Hepatocyte (in vitro differentiated cells): ENCODE results near the gene RPL35.

Source experiments
- EZH2phosphoT487 ChIP-seq: fragments of 200-600 bp; sonication (generic); IDR thresholded peaks from one replicate; pipeline ENCODE4 v1.6.1; 2018; ENCODE audit warnings: antibody characterized with exemption, mild to moderate bottlenecking, low read depth, moderate library complexity; ENCODE audit not compliant: unreplicated experiment, severe bottlenecking
- TF ChIP-seq, protein P1 (sequence below): fragments of 200-600 bp; sonication (generic); IDR thresholded peaks from 2 replicates; pipeline ENCODE4 v1.5.1; 2016; ENCODE audit warnings: antibody characterized with exemption, mild to moderate bottlenecking; ENCODE audit not compliant: poor library complexity

- no peak for TF ChIP-seq EZH2phosphoT487
- TF ChIP-seq, protein P1, sequence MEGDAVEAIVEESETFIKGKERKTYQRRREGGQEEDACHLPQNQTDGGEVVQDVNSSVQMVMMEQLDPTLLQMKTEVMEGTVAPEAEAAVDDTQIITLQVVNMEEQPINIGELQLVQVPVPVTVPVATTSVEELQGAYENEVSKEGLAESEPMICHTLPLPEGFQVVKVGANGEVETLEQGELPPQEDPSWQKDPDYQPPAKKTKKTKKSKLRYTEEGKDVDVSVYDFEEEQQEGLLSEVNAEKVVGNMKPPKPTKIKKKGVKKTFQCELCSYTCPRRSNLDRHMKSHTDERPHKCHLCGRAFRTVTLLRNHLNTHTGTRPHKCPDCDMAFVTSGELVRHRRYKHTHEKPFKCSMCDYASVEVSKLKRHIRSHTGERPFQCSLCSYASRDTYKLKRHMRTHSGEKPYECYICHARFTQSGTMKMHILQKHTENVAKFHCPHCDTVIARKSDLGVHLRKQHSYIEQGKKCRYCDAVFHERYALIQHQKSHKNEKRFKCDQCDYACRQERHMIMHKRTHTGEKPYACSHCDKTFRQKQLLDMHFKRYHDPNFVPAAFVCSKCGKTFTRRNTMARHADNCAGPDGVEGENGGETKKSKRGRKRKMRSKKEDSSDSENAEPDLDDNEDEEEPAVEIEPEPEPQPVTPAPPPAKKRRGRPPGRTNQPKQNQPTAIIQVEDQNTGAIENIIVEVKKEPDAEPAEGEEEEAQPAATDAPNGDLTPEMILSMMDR: no peak
Measured at GRCh38 chr9:124834591-124834990, 27.2 kb downstream of the RPL35 start.
